CD8-positive, alpha-beta memory T cell (primary cell): Measurements from ENCODE around the gene RBM12. TPM values are rescaled to one million over a fixed set of nuclear protein-coding genes. Genes with fewer than 3 reads are reported as not detected.
A peak's percentile ranks its signal among the peaks of the same experiment; 100 is the strongest.

Experiments used
- CTCF ChIA-PET: fragments of 350-600 bp; sonication (Branson Sonifier 250); formaldehyde crosslinking; loops from one replicate; lab custom pipeline; 2021; ENCODE audit warnings: antibody characterized with exemption; lab: Charles Lee
- POLR2A ChIA-PET: fragments of 350-600 bp; sonication (Branson Sonifier 250); formaldehyde crosslinking; loops from one replicate; lab custom pipeline; 2021; ENCODE audit warnings: antibody characterized with exemption; lab: Charles Lee
- DNase-seq, 5 donors: peaks; one replicate each; pipeline versions ENCODE4 v3.0.0 to v3.0.0-alpha.2; 2020 to 2022; ENCODE audit warnings: mixed read lengths in 1 of 5
- H3K27ac ChIP-seq: one replicate; pipeline ENCODE4 v1.7.0; 2013; ENCODE audit warnings: low read depth, mild to moderate bottlenecking, low read length, moderate library complexity
- H3K27me3 ChIP-seq: 2 replicates; pipeline ENCODE4 v1.7.0; 2013; ENCODE audit warnings: low read length, mild to moderate bottlenecking; ENCODE audit not compliant: insufficient read depth, poor library complexity, severe bottlenecking
- H3K36me3 ChIP-seq: 2 replicates; pipeline ENCODE4 v1.7.0; 2013; ENCODE audit warnings: mild to moderate bottlenecking, low read length, moderate library complexity; ENCODE audit not compliant: insufficient read depth
- H3K4me1 ChIP-seq: 2 replicates; pipeline ENCODE4 v1.7.0; 2013; ENCODE audit warnings: mild to moderate bottlenecking, low read length, moderate library complexity; ENCODE audit not compliant: insufficient read depth
- H3K4me3 ChIP-seq: 2 replicates; pipeline ENCODE4 v1.7.0; 2013; ENCODE audit warnings: mild to moderate bottlenecking, low read length
- H3K9me3 ChIP-seq: 2 replicates; pipeline ENCODE4 v1.7.0; 2013; ENCODE audit warnings: mild to moderate bottlenecking, low read length
- H3K27ac Mint-ChIP-seq, 8 donors: one replicate each; pipeline ENCODE4 v1.8.0; 2020 to 2021; ENCODE audit warnings: mixed read lengths in 8 of 8, mild to moderate bottlenecking in 6 of 8, inconsistent platforms in 3 of 8, moderate library complexity in 3 of 8
- H3K27me3 Mint-ChIP-seq, 2 donors: one replicate each; pipeline ENCODE4 v1.8.0; 2020 to 2021; ENCODE audit warnings: mixed read lengths in 2 of 2, mild to moderate bottlenecking in 1 of 2, moderate library complexity in 1 of 2
- H3K36me3 Mint-ChIP-seq, 3 donors: one replicate each; pipeline ENCODE4 v1.8.0; 2020 to 2021; ENCODE audit warnings: mixed read lengths in 3 of 3, inconsistent platforms in 1 of 3, mild to moderate bottlenecking in 1 of 3
- H3K4me1 Mint-ChIP-seq, 3 donors: one replicate each; pipeline ENCODE4 v1.8.0; 2020 to 2021; ENCODE audit warnings: mixed read lengths in 3 of 3, inconsistent platforms in 1 of 3, mild to moderate bottlenecking in 1 of 3
- H3K4me3 Mint-ChIP-seq, 7 donors: one replicate each; pipeline ENCODE4 v1.8.0; 2020 to 2021; ENCODE audit warnings: mixed read lengths in 7 of 7, mild to moderate bottlenecking in 6 of 7, moderate library complexity in 4 of 7, inconsistent platforms in 2 of 7
- H3K9me3 Mint-ChIP-seq, 5 donors: one replicate each; pipeline ENCODE4 v1.8.0; 2020 to 2022; ENCODE audit warnings: mixed read lengths in 5 of 5, mild to moderate bottlenecking in 3 of 5, moderate library complexity in 2 of 5, inconsistent platforms in 1 of 5
- polyA plus RNA-seq: library from polyadenylated mRNA; unstranded; fragments of 300-500 nt; fragmentation: Illumina TruSeq; gene quantifications from one replicate; pipeline ENCODE4 v1.2.3, GENCODE V29; 2021
- total RNA-seq, 2 experiments: library from RNA; stranded (reverse); gene quantifications; one replicate each; pipeline ENCODE4 v1.2.3, GENCODE V29; 2021

The RBM12 gene
- total and polyA plus RNA-seq, 3 experiments from 2014 or later: 46.1 to 110 (median 103) TPM

GRCh38 chr20:35673884-35674283, 9.2 kb upstream of the RBM12 start:
- Histone ChIP-seq H3K4me3 (no peak overlapping the region), H3K27me3 (no peaks in the 10 kb centered on the region), H3K36me3 (peaks cover 49% of the 10 kb centered on the region), H3K27ac (no peak overlapping the region), H3K9me3 (no peaks in the 10 kb centered on the region), H3K4me1 (no peaks in the 10 kb centered on the region)
- POLR2A ChIA-PET: no interaction called here
- Mint-ChIP-seq H3K27ac (peak overlapping the region in 1 of 8 donors; percentile 38), H3K36me3 (peaks cover 20 to 67% (median 23%) of the 10 kb centered on the region in 3 donors), H3K27me3 (peaks cover 0 to 1% of the 10 kb centered on the region in 2 donors), H3K4me1 (no peaks in the 10 kb centered on the region), H3K4me3 (no peak overlapping the region), H3K9me3 (no peaks in the 10 kb centered on the region)
- CTCF ChIA-PET: no interaction called here
- no peak for DNase-seq

- Mint-ChIP-seq H3K36me3 (peaks cover 20 to 59% (median 25%) of the 10 kb centered on the region in 3 donors), H3K27me3 (no peaks in the 10 kb centered on the region), H3K4me1 (peaks cover 4% of the 10 kb centered on the region in 3 donors), H3K4me3 (no peak overlapping the region), H3K9me3 (no peaks in the 10 kb centered on the region), H3K27ac (peak overlapping the region in 3 of 8 donors; percentile 32 to 72 (median 64))
- POLR2A ChIA-PET: no interaction called here
- Histone ChIP-seq H3K4me3 (no peak overlapping the region), H3K9me3 (no peaks in the 10 kb centered on the region), H3K27me3 (no peaks in the 10 kb centered on the region), H3K36me3 (peaks cover 52% of the 10 kb centered on the region), H3K27ac (no peak overlapping the region), H3K4me1 (no peaks in the 10 kb centered on the region)
- no peak for DNase-seq
- CTCF ChIA-PET: interaction anchor here (1.2 to 1.3 kb wide), 2 partner anchors 50 to 68 kb away, joined by 3 read pairs; no protein-coding TSS in a partner anchor
These were observed 5.0 kb upstream of the RBM12 start for GRCh38 chr20:35669681-35670080.

- no peak overlapping the region for H3K27ac ChIP-seq
- no peak for DNase-seq
- no peak overlapping the region for H3K4me3 ChIP-seq
- peaks cover 4 to 5% (median 4%) of the 10 kb centered on the region in 3 donors for H3K4me1 Mint-ChIP-seq
- no peak overlapping the region for H3K4me3 Mint-ChIP-seq
- POLR2A ChIA-PET: no interaction called here
- CTCF ChIA-PET: interaction anchor here (1.3 kb wide), 1 partner anchor 50 kb away, joined by 3 read pairs; no protein-coding TSS in a partner anchor
- no peaks in the 10 kb centered on the region for H3K27me3 ChIP-seq
- H3K4me1 ChIP-seq: no peaks in the 10 kb centered on the region
- peaks cover 48% of the 10 kb centered on the region for H3K36me3 ChIP-seq
- H3K27ac Mint-ChIP-seq: peak overlapping the region in 2 of 8 donors; percentile 36 to 72
- H3K36me3 Mint-ChIP-seq: peaks cover 20 to 59% (median 25%) of the 10 kb centered on the region in 3 donors
- no peaks in the 10 kb centered on the region for H3K27me3 Mint-ChIP-seq
- no peaks in the 10 kb centered on the region for H3K9me3 ChIP-seq
- no peaks in the 10 kb centered on the region for H3K9me3 Mint-ChIP-seq
These were observed 4.5 kb upstream of the RBM12 start for GRCh38 chr20:35669221-35669620.

- Histone ChIP-seq H3K9me3 (no peaks in the 10 kb centered on the region), H3K36me3 (peaks cover 26% of the 10 kb centered on the region), H3K4me3 (no peak overlapping the region), H3K27me3 (no peaks in the 10 kb centered on the region), H3K27ac (no peak overlapping the region), H3K4me1 (peaks cover 29% of the 10 kb centered on the region)
- H3K27ac Mint-ChIP-seq: peak overlapping the region in 4 of 8 donors; percentile 38 to 63 (median 50)
- ChIA-PET POLR2A (interaction anchor here (0.5 to 2.6 kb wide), 4 partner anchors 14 to 175 kb away, joined by 3 to 28 read pairs (median 4); partner anchors contain the start of gene RBM39), CTCF (interaction anchor here (0.8 to 1.1 kb wide), 2 partner anchors 46 to 210 kb away, joined by 3 to 4 read pairs; partner anchors contain the start of gene CEP250)
- H3K4me3 Mint-ChIP-seq: peak overlapping the region in 4 of 7 donors; percentile 29 to 54 (median 42)
- H3K27me3 Mint-ChIP-seq: no peaks in the 10 kb centered on the region
- peaks cover 10 to 46% (median 15%) of the 10 kb centered on the region in 3 donors for H3K36me3 Mint-ChIP-seq
- H3K4me1 Mint-ChIP-seq: peaks cover 35 to 36% (median 36%) of the 10 kb centered on the region in 3 donors
- no peak for DNase-seq
- H3K9me3 Mint-ChIP-seq: no peaks in the 10 kb centered on the region
These were observed 1.2 kb upstream of the RBM12 start for GRCh38 chr20:35665949-35666288.

- Mint-ChIP-seq H3K27me3 (no peaks in the 10 kb centered on the region), H3K4me1 (peaks cover 55 to 58% (median 57%) of the 10 kb centered on the region in 3 donors), H3K4me3 (peak overlapping the region; percentile 86 to 98 (median 96)), H3K36me3 (peaks cover 0 to 26% (median 5%) of the 10 kb centered on the region in 3 donors), H3K9me3 (no peaks in the 10 kb centered on the region), H3K27ac (peak overlapping the region; percentile 94 to 100 (median 99))
- Histone ChIP-seq H3K4me1 (peaks cover 50% of the 10 kb centered on the region), H3K9me3 (no peaks in the 10 kb centered on the region), H3K27me3 (no peaks in the 10 kb centered on the region), H3K27ac (peak overlapping the region; percentile 98), H3K4me3 (peak overlapping the region; percentile 95), H3K36me3 (peaks cover 5% of the 10 kb centered on the region)
- ChIA-PET CTCF (interaction anchor here (0.6 to 2.1 kb wide), 10 partner anchors 43 to 290 kb away, joined by 3 to 8 read pairs (median 4); partner anchors contain the start of genes RBM39 and SPAG4), POLR2A (interaction anchor here (0.5 to 2.8 kb wide), 15 partner anchors 9 to 803 kb away, joined by 3 to 57 read pairs (median 4); partner anchors contain the start of genes ACSS2, ERGIC3, NFS1 and PHF20)
- DNase-seq: peak; percentile 56 to 84 (median 75)
These were observed 909 bp downstream of the RBM12 start for GRCh38 chr20:35663516-35664465.

- Histone ChIP-seq H3K4me3 (peak overlapping the region; percentile 95), H3K36me3 (no peaks in the 10 kb centered on the region), H3K9me3 (no peaks in the 10 kb centered on the region), H3K27ac (no peak overlapping the region), H3K27me3 (no peaks in the 10 kb centered on the region), H3K4me1 (peaks cover 60% of the 10 kb centered on the region)
- Mint-ChIP-seq H3K4me3 (peak overlapping the region; percentile 86 to 98 (median 96)), H3K27ac (peak overlapping the region; percentile 90 to 100 (median 99)), H3K27me3 (no peaks in the 10 kb centered on the region), H3K4me1 (peaks cover 62 to 67% (median 66%) of the 10 kb centered on the region in 3 donors), H3K9me3 (no peaks in the 10 kb centered on the region), H3K36me3 (peaks cover 0 to 24% (median 0%) of the 10 kb centered on the region in 3 donors)
- no peak for DNase-seq
- POLR2A ChIA-PET: interaction anchor here (1.7 to 2.8 kb wide), 2 partner anchors 37 to 45 kb away, joined by 8 to 57 read pairs; partner anchors contain the start of genes NFS1, ROMO1 and SPAG4
- CTCF ChIA-PET: interaction anchor here (1.2 to 1.9 kb wide), 2 partner anchors 45 to 58 kb away, joined by 3 to 7 read pairs; no protein-coding TSS in a partner anchor
These were observed 2.1 kb downstream of the RBM12 start for GRCh38 chr20:35662551-35662950.

GRCh38 chr20:35661908-35662307, 2.8 kb downstream of the RBM12 start:
- peak overlapping the region; percentile 95 for H3K4me3 ChIP-seq
- CTCF ChIA-PET: interaction anchor here (1.9 kb wide), 1 partner anchor 43 kb away, joined by 6 read pairs; no protein-coding TSS in a partner anchor
- no peaks in the 10 kb centered on the region for H3K9me3 ChIP-seq
- Mint-ChIP-seq H3K27me3 (no peaks in the 10 kb centered on the region), H3K9me3 (no peaks in the 10 kb centered on the region), H3K4me3 (peak overlapping the region; percentile 86 to 98 (median 96)), H3K4me1 (peaks cover 66 to 74% (median 68%) of the 10 kb centered on the region in 3 donors), H3K36me3 (peaks cover 0 to 30% (median 1%) of the 10 kb centered on the region in 3 donors), H3K27ac (peak overlapping the region; percentile 43 to 100 (median 99))
- no peak for DNase-seq
- no peaks in the 10 kb centered on the region for H3K27me3 ChIP-seq
- POLR2A ChIA-PET: no interaction called here
- H3K4me1 ChIP-seq: peaks cover 66% of the 10 kb centered on the region
- no peak overlapping the region for H3K27ac ChIP-seq
- no peaks in the 10 kb centered on the region for H3K36me3 ChIP-seq
